HL-60/S4 treated with phorbol 12-myristate 13-acetate at 8.2 ng/mL for 4 days and 3 days (cell line): ENCODE measurements around the gene NSDHL.
"Not testable (repeated sequence)": the region's sequence is repeated elsewhere in the genome, so short reads cannot be mapped to it uniquely, and the experiment has no call there.

Experiments
- in situ Hi-C: fragments of 300-500 bp; cut with MboI; formaldehyde crosslinking; loops from 2 replicates; pipeline ENCODE4 v1.15.0; 2022; ENCODE audit warnings: low sequenced_read_pairs

Gene NSDHL

GRCh38 chrX:152830312-152831305 is at the start of gene NSDHL, which contains the start of gene CETN2:
Gene NSDHL, plus strand, starts transcription at chrX:152831063. Its CDS starts 15,262 bp downstream, at chrX:152846325.
Gene CETN2, minus strand, starts transcription at chrX:152830757. Its CDS starts 47 bp downstream, at chrX:152830710.
- in situ Hi-C loops = no loop called here

- in situ Hi-C loops = not testable (repeated sequence)
These were observed 43.8 kb upstream of the NSDHL start for GRCh38 chrX:152787062-152787461.

DNA sequence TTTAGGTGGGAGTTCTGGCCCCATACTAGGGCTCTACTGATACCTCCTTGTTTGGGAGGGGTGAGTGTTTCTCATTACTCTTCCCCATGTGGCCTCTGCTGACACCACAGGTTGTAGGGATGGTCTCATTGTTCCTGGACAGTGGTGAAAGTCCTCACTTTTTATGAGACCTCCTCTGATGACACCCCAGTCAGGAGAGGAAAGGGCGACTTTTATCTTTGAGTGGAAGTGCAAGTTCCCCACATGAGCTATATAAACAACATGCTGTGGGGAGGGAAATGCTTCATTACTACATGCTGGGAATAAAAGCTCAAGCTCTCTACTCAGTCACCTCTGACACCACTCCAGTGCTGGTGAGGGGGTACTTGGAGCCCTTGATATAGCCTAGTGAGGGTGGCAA is 31.9 kb upstream of the NSDHL start:
- in situ Hi-C loops = no loop called here

- in situ Hi-C loops = no loop called here
These were observed 24.8 kb upstream of the NSDHL start for GRCh38 chrX:152806035-152806434.

- in situ Hi-C loops = no loop called here
These were observed 20.5 kb upstream of the NSDHL start for GRCh38 chrX:152810403-152810802.

GRCh38 chrX:152813206-152813605 is 17.7 kb upstream of the NSDHL start:
- in situ Hi-C loops = no loop called here

- in situ Hi-C loops = no loop called here
These were observed 16.8 kb upstream of the NSDHL start for GRCh38 chrX:152814048-152814447.

DNA sequence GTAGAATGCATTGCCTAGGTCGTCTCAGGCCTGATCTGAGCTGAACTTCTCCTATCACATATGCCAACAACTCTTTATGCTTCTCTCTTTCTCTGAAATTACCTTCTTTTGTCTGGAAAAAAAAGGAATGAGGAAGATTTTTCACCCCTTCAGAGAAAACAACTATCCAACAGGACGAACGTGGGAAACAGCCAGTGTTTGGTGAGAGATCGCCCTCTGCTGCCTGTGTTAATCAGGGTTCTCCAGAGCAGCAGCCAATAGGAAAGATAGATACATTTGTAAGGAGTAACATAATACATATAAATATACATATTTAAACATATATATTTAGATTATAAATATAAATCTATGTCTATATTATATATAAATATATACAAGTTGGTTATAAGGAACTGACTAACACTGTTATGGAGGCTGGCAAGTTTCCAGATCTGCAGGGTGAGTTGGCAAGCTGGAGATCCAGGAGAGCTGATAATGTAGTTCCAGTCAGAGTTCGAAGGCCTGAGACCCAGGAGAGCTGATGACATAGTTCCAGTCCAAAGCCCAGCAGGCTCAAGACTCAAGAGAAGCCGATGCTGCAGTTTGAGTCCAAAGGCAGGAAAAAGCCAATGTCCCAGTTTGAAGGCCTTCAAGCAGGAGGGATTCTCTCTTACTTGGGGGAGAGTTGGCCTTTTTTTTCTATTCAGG is 13.6 kb upstream of the NSDHL start:
- in situ Hi-C loops = no loop called here

GRCh38 chrX:152818356-152818755 is 12.5 kb upstream of the NSDHL start:
- in situ Hi-C loops = no loop called here

DNA sequence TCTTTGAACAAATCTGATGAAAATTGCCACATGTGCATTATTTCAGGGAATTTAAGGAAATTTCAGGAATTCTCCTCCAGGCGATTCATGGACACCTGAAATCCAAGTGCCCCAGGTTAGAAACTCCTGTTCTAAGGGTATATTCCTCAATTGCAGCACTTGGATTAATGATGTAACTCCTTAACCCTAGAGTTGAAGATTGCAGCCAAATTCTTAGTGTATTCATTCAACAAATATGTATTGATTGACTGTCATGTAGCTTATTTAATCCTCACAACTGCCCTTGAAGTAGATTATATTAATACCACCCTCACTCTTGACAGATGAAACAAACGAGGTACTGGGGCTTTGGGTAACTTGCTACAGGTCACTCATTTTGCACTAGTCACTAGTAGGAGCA is 11.6 kb upstream of the NSDHL start:
- in situ Hi-C loops = no loop called here

GRCh38 chrX:152819732-152820131 is 11.1 kb upstream of the NSDHL start:
- in situ Hi-C loops = no loop called here

- in situ Hi-C loops = no loop called here
These were observed 9.6 kb upstream of the NSDHL start for GRCh38 chrX:152821145-152821765.

GRCh38 chrX:152822383-152823086 is 8.3 kb upstream of the NSDHL start:
- in situ Hi-C loops = no loop called here

GRCh38 chrX:152823657-152824056 is 7.2 kb upstream of the NSDHL start:
- in situ Hi-C loops = no loop called here

GRCh38 chrX:152824841-152825374 is 6.0 kb upstream of the NSDHL start:
- in situ Hi-C loops = no loop called here

DNA sequence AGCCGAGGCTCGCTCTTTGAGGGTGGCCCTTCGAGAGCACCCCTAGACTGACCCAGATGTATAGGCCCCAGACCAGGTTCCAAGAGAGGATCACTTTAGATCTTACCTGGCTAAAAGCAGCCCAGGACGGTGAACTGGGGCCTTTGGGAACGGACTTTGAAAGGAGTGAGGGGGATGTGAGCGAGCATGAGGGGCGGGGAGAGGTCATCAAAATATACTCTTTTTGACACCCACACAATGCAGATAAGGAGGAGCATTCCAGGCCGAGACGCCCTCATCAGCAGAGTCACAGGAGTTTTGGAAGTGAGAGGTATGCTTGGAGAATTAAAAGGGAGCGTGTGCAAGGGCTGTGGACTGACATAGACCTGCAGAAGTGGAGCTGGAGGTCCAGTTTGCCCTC is 528 bp downstream of the NSDHL start:
- in situ Hi-C loops = no loop called here

GRCh38 chrX:152832520-152832919 is 1.7 kb downstream of the NSDHL start:
- in situ Hi-C loops = no loop called here

DNA sequence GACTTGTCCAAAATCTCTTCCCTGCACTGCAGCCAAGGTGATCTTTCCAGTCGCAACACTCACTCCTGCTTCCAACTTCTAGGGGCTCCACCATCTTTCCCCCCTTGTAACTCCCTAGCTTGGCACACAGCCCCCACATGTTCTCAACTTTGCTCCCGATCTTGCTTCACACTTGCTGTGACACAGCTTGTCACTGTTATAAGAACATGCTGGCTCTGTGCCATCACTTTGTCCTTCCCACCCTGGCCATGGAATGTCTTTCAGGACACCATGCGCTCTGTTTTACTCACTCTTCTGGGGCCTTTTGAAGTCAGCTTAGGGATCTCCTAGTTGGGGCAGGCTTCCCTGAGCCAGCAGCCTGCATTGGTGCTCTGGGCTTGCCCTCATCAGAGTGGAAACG is 2.5 kb downstream of the NSDHL start:
- in situ Hi-C loops = no loop called here

DNA sequence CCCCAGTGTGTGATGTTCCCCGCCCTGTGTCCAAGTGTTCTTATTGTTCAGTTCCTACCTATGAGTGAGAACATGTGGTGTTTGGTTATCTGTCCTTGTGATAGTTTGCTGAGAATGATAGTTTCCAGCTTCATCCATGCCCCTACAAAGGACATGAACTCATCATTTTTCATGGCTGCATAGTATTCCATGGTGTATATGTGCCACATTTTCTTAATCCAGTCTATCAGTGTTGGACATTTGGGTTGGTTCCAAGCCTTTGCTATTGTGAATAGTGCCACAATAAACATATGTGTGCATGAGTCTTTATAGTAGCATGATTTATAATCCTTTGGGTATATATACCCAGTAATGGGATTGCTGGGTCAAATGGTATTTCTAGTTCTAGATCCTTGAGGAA is 4.6 kb downstream of the NSDHL start:
- in situ Hi-C loops = not testable (repeated sequence)

DNA sequence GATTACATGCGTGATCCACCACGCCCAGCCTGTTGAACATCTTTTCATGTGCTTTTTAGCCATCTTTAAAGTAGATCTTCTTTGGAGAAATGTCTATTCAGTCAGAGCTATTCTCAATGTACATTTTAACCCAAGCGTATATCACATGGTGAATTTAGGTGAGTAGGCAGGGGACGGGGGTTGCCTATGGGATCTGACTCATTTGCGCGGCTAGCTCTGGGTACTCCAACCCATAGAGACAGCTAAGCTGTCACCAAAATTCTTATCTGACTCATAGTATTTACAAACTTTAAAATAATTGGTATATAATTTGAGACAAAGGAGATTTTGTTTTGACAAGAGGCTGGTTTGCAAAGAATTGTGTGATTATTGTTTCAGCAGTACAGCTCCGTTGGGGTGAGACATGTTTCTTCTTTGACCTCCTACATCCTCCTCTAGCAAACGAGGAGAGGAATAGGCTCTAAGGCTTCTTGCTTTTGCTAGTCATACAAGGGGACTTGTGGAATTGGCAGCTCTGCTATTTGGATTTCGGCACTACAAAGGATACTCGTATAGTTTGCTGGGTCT is 12.0 kb downstream of the NSDHL start:
- in situ Hi-C loops = no loop called here
